SK-N-SH (cell line): ENCODE results near the gene MEN1. TPM values are rescaled to one million over a fixed set of nuclear protein-coding genes. Genes with fewer than 3 reads are reported as not detected.

Experiments
- CTCF ChIA-PET: fragments of 300-600, 350-600 bp; formaldehyde crosslinking; extraction: SDS; loops from one replicate; lab custom pipeline; 2021; lab: Yijun Ruan, JAX
- POLR2A ChIA-PET: fragments of 350-600 bp; sonication (Branson Sonifier 250); formaldehyde crosslinking; extraction: SDS; loops from one replicate; lab custom pipeline; 2020; ENCODE audit warnings: antibody characterized with exemption, inconsistent platforms; lab: Yijun Ruan, JAX
- DNase-seq: peaks from one replicate; pipeline ENCODE4 v3.0.0; 2012
- H2AFZ ChIP-seq: fragments of 200-600 bp; sonication (generic); 2 replicates; pipeline ENCODE4 v1.8.1; 2016; ENCODE audit warnings: antibody characterized with exemption, mild to moderate bottlenecking, low read depth
- H3F3A ChIP-seq: fragments of 200-600 bp; sonication (generic); replicated peaks from 2 replicates; pipeline ENCODE3; 2016; ENCODE audit warnings: antibody characterized with exemption, mild to moderate bottlenecking; ENCODE audit not compliant: insufficient read depth
- H3K27ac ChIP-seq, 2 experiments: fragments of 200-500 bp in 1 of 2; fragments of 200-600 bp in 1 of 2; sonication (Bioruptor generic) in 1 of 2; sonication (generic), shearing (Covaris generic) in 1 of 2; 2 replicates each; pipeline versions ENCODE4 v1.5.1 to v1.6.1; 2014 to 2016; ENCODE audit warnings: low read depth in 2 of 2, inconsistent platforms in 1 of 2, low read length in 1 of 2, mild to moderate bottlenecking in 1 of 2, mixed read lengths in 1 of 2
- H3K27me3 ChIP-seq: fragments of 200-600 bp; sonication (generic), shearing (Covaris generic); 2 replicates; pipeline ENCODE4 v1.6.1; 2016; ENCODE audit warnings: mixed run types; ENCODE audit not compliant: insufficient read depth
- H3K36me3 ChIP-seq, 2 experiments: fragments of 200-500 bp in 1 of 2; fragments of 200-600 bp in 1 of 2; sonication (Bioruptor generic) in 1 of 2; sonication (generic) in 1 of 2; replicated peaks in 1 of 2; 2 replicates each; pipeline versions ENCODE3 to v1.5.1; 2014 to 2016; ENCODE audit warnings: low read length in 1 of 2, mild to moderate bottlenecking in 1 of 2; ENCODE audit not compliant: insufficient read depth in 2 of 2, control insufficient read depth in 1 of 2
- H3K4me1 ChIP-seq, 2 experiments: fragments of 200-500 bp in 1 of 2; fragments of 200-600 bp in 1 of 2; sonication (Bioruptor generic) in 1 of 2; sonication (generic), shearing (Covaris generic) in 1 of 2; 2 replicates each; pipeline versions ENCODE4 v1.5.1 to v1.6.1; 2014 to 2016; ENCODE audit warnings: low read depth in 1 of 2, low read length in 1 of 2, mixed run types in 1 of 2; ENCODE audit not compliant: insufficient read depth in 2 of 2, control insufficient read depth in 1 of 2
- H3K4me2 ChIP-seq: fragments of 200-600 bp; sonication (generic), shearing (Covaris generic); 2 replicates; pipeline ENCODE4 v1.6.1; 2017; ENCODE audit warnings: mixed run types
- H3K4me3 ChIP-seq, 2 experiments: fragments of 200-500 bp in 1 of 2; fragments of 200-600 bp in 1 of 2; sonication (Bioruptor generic) in 1 of 2; sonication (generic), shearing (Covaris generic) in 1 of 2; 2 replicates each; pipeline versions ENCODE4 v1.5.1 to v1.8.1; 2014 to 2016; ENCODE audit warnings: low read depth in 2 of 2, inconsistent platforms in 1 of 2, low read length in 1 of 2, mild to moderate bottlenecking in 1 of 2, mixed read lengths in 1 of 2, moderate library complexity in 1 of 2
- H3K79me2 ChIP-seq: fragments of 200-600 bp; sonication (generic); 2 replicates; pipeline ENCODE4 v1.8.1; 2017; ENCODE audit warnings: mild to moderate bottlenecking; ENCODE audit not compliant: insufficient read depth
- H3K9ac ChIP-seq: fragments of 200-600 bp; sonication (generic); 2 replicates; pipeline ENCODE4 v1.6.1; 2017; ENCODE audit warnings: mixed run types
- H3K9me2 ChIP-seq: fragments of 200-600 bp; sonication (generic); 2 replicates; pipeline ENCODE4 v1.6.1; 2017; ENCODE audit warnings: mixed run types
- H3K9me3 ChIP-seq: fragments of 200-600 bp; sonication (generic); 2 replicates; pipeline ENCODE4 v1.6.1; 2017; ENCODE audit warnings: mixed run types, mild to moderate bottlenecking, moderate library complexity
- H4K20me1 ChIP-seq: fragments of 200-600 bp; sonication (generic); 2 replicates; pipeline ENCODE4 v1.6.1; 2017; ENCODE audit warnings: mild to moderate bottlenecking, mixed run types; ENCODE audit not compliant: insufficient read depth
- CHD2 ChIP-seq: fragments of 150-350 bp; IDR thresholded peaks from 2 replicates; pipeline ENCODE4 v1.6.1; 2018; ENCODE audit warnings: low read length; ENCODE audit not compliant: partially characterized antibody
- CTCF ChIP-seq: fragments of 200-600 bp; sonication (generic); IDR thresholded peaks from 2 replicates; pipeline ENCODE4 v1.6.1; 2017; ENCODE audit warnings: antibody characterized with exemption, mild to moderate bottlenecking, moderate library complexity
- ELF1 ChIP-seq: IDR thresholded peaks from 2 replicates; pipeline ENCODE4 v1.4.0; 2012
- MXI1 ChIP-seq: IDR thresholded peaks from 2 replicates; pipeline ENCODE4 v1.6.1; 2012; ENCODE audit warnings: mild to moderate bottlenecking, low read depth, low read length, improper control_type of control experiment
- NRF1 ChIP-seq: IDR thresholded peaks from 2 replicates; pipeline ENCODE4 v1.6.1; 2012; ENCODE audit warnings: low read depth, mild to moderate bottlenecking, low read length
- RCOR1 ChIP-seq: fragments of 150-350 bp; IDR thresholded peaks from 2 replicates; pipeline ENCODE4 v1.6.1; 2017; ENCODE audit warnings: antibody characterized with exemption, low read length
- SIN3A ChIP-seq: IDR thresholded peaks from 2 replicates; pipeline ENCODE4 v1.6.1; 2012; ENCODE audit warnings: low read depth, mild to moderate bottlenecking, low read length, moderate library complexity, borderline replicate concordance
- TEAD4 ChIP-seq: IDR thresholded peaks from 2 replicates; pipeline ENCODE4 v1.4.0; 2012; ENCODE audit warnings: mild to moderate bottlenecking, borderline replicate concordance; ENCODE audit not compliant: insufficient read depth
- WGBS: methylation state at CpG from one replicate; pipeline ENCODE4 v1.1.6; 2017; ENCODE audit warnings: low lambda C conversion rate; 5-methylcytosine and 5-hydroxymethylcytosine counted together
- polyA plus RNA-seq, 3 experiments: library from polyadenylated mRNA; depleted of rRNA; stranded (reverse); fragments of >200 nt; gene quantifications; 2 replicates each; pipeline ENCODE4 v1.2.3, GENCODE V29; 2012

MEN1 gene
- polyA plus RNA-seq, 1 of the 3 experiments (the other 2 are of a cell fraction) = 52.9 TPM

GRCh38 chr11:64803158-64803845, 7.0 kb downstream of the MEN1 start, which contains the start of gene MAP4K2 (continued):
- TF ChIP-seq CTCF (peak; percentile 38), MXI1 (0 out of 2 replicates have a peak, but pooled peaks have one; percentile 29), NRF1 (no peak), CHD2 (no peak), TEAD4 (no peak), SIN3A (no peak)

DNA sequence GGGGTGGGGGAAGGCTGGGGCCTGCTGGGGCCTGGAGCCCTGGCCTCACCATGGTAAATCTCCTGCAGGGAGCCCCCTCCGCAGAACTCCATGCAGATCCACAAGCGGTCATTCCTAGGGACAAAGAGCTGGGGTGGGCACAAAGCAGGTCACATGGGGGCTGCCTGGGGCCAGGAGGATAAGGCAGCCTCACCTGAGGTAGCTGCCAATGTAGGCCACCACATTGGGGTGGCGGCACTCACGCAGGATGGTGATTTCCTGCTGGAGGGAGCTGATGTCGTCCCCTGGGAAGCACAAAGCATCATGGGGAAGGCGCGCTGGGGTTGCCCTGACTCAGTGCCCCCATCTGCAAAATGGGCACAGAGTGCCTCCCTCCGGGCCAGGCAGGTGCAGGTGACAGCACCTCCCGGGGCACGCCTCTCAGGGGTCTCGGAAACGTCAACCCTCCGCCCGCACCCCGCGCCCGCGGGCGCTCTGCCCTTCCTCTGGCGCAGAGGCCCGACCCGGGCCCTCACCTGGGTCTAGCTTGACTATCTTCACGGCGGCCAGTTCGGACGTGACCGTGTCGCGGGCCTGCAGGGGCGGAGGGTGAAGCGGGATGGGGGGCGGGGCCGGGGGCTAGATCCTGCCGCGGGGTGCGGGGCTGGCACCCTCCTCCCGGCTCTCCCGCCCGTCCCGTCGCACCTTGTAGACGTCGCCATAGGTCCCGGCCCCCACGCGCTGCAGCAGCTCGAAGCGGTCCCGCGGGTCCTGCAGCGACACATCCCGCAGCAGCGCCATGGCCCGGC, 7.8 kb downstream of the MEN1 start:
- H3K79me2 ChIP-seq = no peaks in the 10 kb centered on the region
- TF ChIP-seq ELF1 (no peak), RCOR1 (0 out of 2 replicates have a peak, but pooled peaks have one; percentile 7)
- ChIA-PET CTCF (interaction anchor here (0.8 to 3.3 kb wide), 6 partner anchors 10 to 297 kb away, joined by 3 to 20 read pairs (median 4); partner anchors contain the start of gene CDC42BPG), POLR2A (interaction anchor here (0.9 kb wide), 1 partner anchor 332 kb away, joined by 3 read pairs; no protein-coding TSS in a partner anchor)
- H3K36me3 ChIP-seq = peaks cover 0 to 34% of the 10 kb centered on the region in 2 experiments
- no peaks in the 10 kb centered on the region for H3K9me3 ChIP-seq
- no peaks in the 10 kb centered on the region for H3K27me3 ChIP-seq
- H4K20me1 ChIP-seq = no peaks in the 10 kb centered on the region
- peak overlapping the region in 1 of 2 experiments; percentile 62; a peak in 1 of 4 replicates for H3K27ac ChIP-seq
- 9% methylated on average over 17 of the region's 54 CpGs for WGBS
- peaks cover 7 to 18% of the 10 kb centered on the region in 2 experiments; a peak in 2 of 4 replicates for H3K4me1 ChIP-seq
- peak; percentile 61 for DNase-seq
- peak overlapping the region; percentile 68 to 69 for H3K4me3 ChIP-seq
- H3F3A ChIP-seq = peaks cover 3% of the 10 kb centered on the region
- peak overlapping the region; percentile 72; the same call in 1 of the 2 replicates for H2AFZ ChIP-seq
- peak overlapping the region; percentile 43 for H3K9ac ChIP-seq
- H3K9me2 ChIP-seq = no peaks in the 10 kb centered on the region
- peak overlapping the region; percentile 89 for H3K4me2 ChIP-seq
